K562 (cell line): Measurements from ENCODE around the gene PRR7. TPM values are rescaled to one million over a fixed set of nuclear protein-coding genes. Genes with fewer than 3 reads are reported as not detected.

Experiments used
- BRD4 ChIP-seq: fragments of 200-600 bp; sonication (generic); IDR thresholded peaks from 2 replicates; pipeline ENCODE4 v1.6.1; 2017; ENCODE audit warnings: inconsistent platforms
- CLOCK ChIP-seq: fragments of 250-450 bp; sonication (Bioruptor Pico); IDR thresholded peaks from 2 replicates; pipeline ENCODE4 v1.4.0; 2020; ENCODE audit warnings: mild to moderate bottlenecking, moderate library complexity, borderline replicate concordance
- CSDE1 ChIP-seq, 2 experiments: fragments of 450-650 bp; IDR thresholded peaks; 2 replicates each; pipeline ENCODE4 v1.6.1; 2016; ENCODE audit warnings: mild to moderate bottlenecking in 1 of 2
- E2F8 ChIP-seq: fragments of 450-650 bp; IDR thresholded peaks from 2 replicates; pipeline ENCODE4 v1.7.1; 2018; ENCODE audit warnings: mild to moderate bottlenecking, low read depth; ENCODE audit not compliant: partially characterized antibody
- FOXK1 ChIP-seq: sonication (generic); formaldehyde crosslinking; IDR thresholded peaks from 2 replicates; pipeline ENCODE4 v1.8.0; 2022; ENCODE audit warnings: missing genetic modification reagents, mild to moderate bottlenecking, borderline replicate concordance
- FOXM1 ChIP-seq, 2 experiments: fragments of 450-650 bp in 1 of 2; sonication (generic) in 1 of 2; formaldehyde crosslinking in 1 of 2; IDR thresholded peaks; 2 replicates each; pipeline versions ENCODE4 v1.6.1 to v1.9.0; 2017 to 2022; ENCODE audit warnings: low read depth in 2 of 2, mild to moderate bottlenecking in 2 of 2, missing genetic modification reagents in 1 of 2, moderate library complexity in 1 of 2
- GTF2A2 ChIP-seq: IDR thresholded peaks from 2 replicates; pipeline ENCODE4 v1.6.1; 2016; ENCODE audit warnings: mild to moderate bottlenecking, missing genetic modification characterization, missing compliant biosample characterization
- L3MBTL2 ChIP-seq: fragments of 450-650 bp; IDR thresholded peaks from 2 replicates; pipeline ENCODE4 v1.6.1; 2016; ENCODE audit warnings: mild to moderate bottlenecking, moderate library complexity
- LCOR ChIP-seq: sonication (generic); formaldehyde crosslinking; IDR thresholded peaks from 2 replicates; pipeline ENCODE4 v1.8.0; 2022; ENCODE audit warnings: mild to moderate bottlenecking, missing genetic modification reagents
- MBD2 ChIP-seq: sonication (generic); IDR thresholded peaks from 2 replicates; pipeline ENCODE4 v1.6.1; 2016; ENCODE audit warnings: low read depth, borderline replicate concordance
- MXI1 ChIP-seq: IDR thresholded peaks from 2 replicates; pipeline ENCODE4 v1.6.1; 2011; ENCODE audit warnings: low read depth, mild to moderate bottlenecking, improper control_type of control experiment, low read length
- NR1H2 ChIP-seq: sonication (generic); formaldehyde crosslinking; IDR thresholded peaks from 2 replicates; pipeline ENCODE4 v1.4.0; 2020; ENCODE audit warnings: mild to moderate bottlenecking, missing genetic modification reagents
- PRDM10 ChIP-seq: fragments of 450-650 bp; IDR thresholded peaks from 2 replicates; pipeline ENCODE4 v1.6.1; 2018; ENCODE audit not compliant: partially characterized antibody
- TEAD2 ChIP-seq: fragments of 450-650 bp; IDR thresholded peaks from 2 replicates; pipeline ENCODE4 v1.6.1; 2016; ENCODE audit warnings: missing genetic modification characterization, control low read depth, missing compliant biosample characterization
- TFAM ChIP-seq: fragments of 250-450 bp; sonication (Bioruptor Pico); conservative IDR thresholded peaks from 2 replicates; pipeline ENCODE4 v1.5.0; 2021; ENCODE audit warnings: mild to moderate bottlenecking, moderate library complexity
- VEZF1 ChIP-seq: fragments of 200-800 bp; sonication (Bioruptor generic); IDR thresholded peaks from 2 replicates; pipeline ENCODE4 v1.6.1; 2017; ENCODE audit warnings: missing genetic modification characterization, missing compliant biosample characterization
- ZNF445 ChIP-seq: fragments of 250-450 bp; sonication (Bioruptor Pico); IDR thresholded peaks from 2 replicates; pipeline ENCODE4 v1.4.0; 2020; ENCODE audit warnings: low read depth, mild to moderate bottlenecking, moderate library complexity
- ZSCAN32 ChIP-seq: fragments of 450-650 bp; formaldehyde crosslinking; IDR thresholded peaks from 2 replicates; pipeline ENCODE4 v1.4.0; 2020; ENCODE audit warnings: mild to moderate bottlenecking, moderate library complexity
- polyA plus RNA-seq, 8 experiments: library from polyadenylated mRNA; depleted of rRNA in 4 of 8; stranded (reverse) in 5 of 8; unstranded in 3 of 8; fragments of >200 nt; fragmentation: Nextera tagmentation in 2 of 8; fragmentation: Illumina TruSeq in 1 of 8; extraction: Ambion mirVana in 2 of 8; extraction: Trizol in 1 of 8; gene quantifications; 2 replicates each; pipeline versions ENCODE4 v1.2.1 to v1.2.3, GENCODE V29; 2011 to 2014; ENCODE audit warnings: inconsistent platforms in 1 of 8, missing spikeins in 1 of 8
- total RNA-seq, 7 experiments: library from RNA; depleted of rRNA in 6 of 7; stranded (reverse); fragments of >200 nt in 6 of 7; fragmentation: Illumina TruSeq in 2 of 7; extraction: Trizol in 2 of 7; gene quantifications; 2 replicates each; pipeline versions ENCODE4 v1.2.1 to v1.2.3, GENCODE V29; 2011 to 2021; ENCODE audit warnings: low replicate concordance in 1 of 7

Gene PRR7
- total and polyA plus RNA-seq, 9 of the 15 experiments (the other 6 are each of a cell fraction or from before 2014, with no cell fraction given) = 0.80 to 11.3 (median 10.4) TPM; not detected in 4

- TF ChIP-seq CLOCK (CRISPR knock-in tag) = no peak
- TF ChIP-seq FOXM1 (IDR thresholded peaks at IDR 0.05; ENCODE audit: low read depth) = no peak
- TF ChIP-seq FOXM1 (CRISPR knock-in tag; IDR thresholded peaks at IDR 0.05; ENCODE audit: low read depth) = no peak
- TF ChIP-seq TFAM (CRISPR knock-in tag) = no peak
- TF ChIP-seq ZSCAN32 (CRISPR knock-in tag) = no peak
- TF ChIP-seq BRD4 = no peak
- TF ChIP-seq CSDE1 (IDR thresholded peaks at IDR 0.05) = peak in 1 of 2 experiments; percentile 50; a peak in 1 of 4 replicates
- TF ChIP-seq MXI1 = peak; percentile 85
- no peak for TF ChIP-seq E2F8
- TF ChIP-seq GTF2A2 = no peak
- no peak; the same call in 1 of the 2 replicates for TF ChIP-seq MBD2
- peak; percentile 60 for TF ChIP-seq VEZF1 (CRISPR knock-in tag)
- TF ChIP-seq L3MBTL2 = no peak
- no peak for TF ChIP-seq PRDM10
- TF ChIP-seq NR1H2 = no peak
- no peak for TF ChIP-seq ZNF445 (CRISPR knock-in tag)
- TF ChIP-seq LCOR (CRISPR knock-in tag) = no peak
- no peak for TF ChIP-seq TEAD2 (tag)
- no peak for TF ChIP-seq FOXK1 (CRISPR knock-in tag)
Measured at GRCh38 chr5:177447066-177447610, 524 bp downstream of the PRR7 start (continued).
